ENCODE data around the gene PPP2R2B.

GRCh38 chr5:146851133-146851532 lies 27.4 kb downstream of the PPP2R2B start:
- TF ChIP-seq POLR2A (IDR thresholded peaks at IDR 0.05) = no peak
- no peak for TF ChIP-seq CTCF (IDR thresholded peaks at IDR 0.05)
- TF ChIP-seq POLR2AphosphoS5 (IDR thresholded peaks at IDR 0.05) = no peak

All from transverse colon (tissue), 4 donors.